GM18526 (cell line): ENCODE measurements around the gene TSNAX.

Experiments
- POLR2A ChIP-seq: IDR thresholded peaks from 3 replicates; pipeline ENCODE4 v1.6.1; 2011; ENCODE audit not compliant: insufficient read length; ENCODE audit errors: extremely low read depth

The TSNAX gene, protein sequence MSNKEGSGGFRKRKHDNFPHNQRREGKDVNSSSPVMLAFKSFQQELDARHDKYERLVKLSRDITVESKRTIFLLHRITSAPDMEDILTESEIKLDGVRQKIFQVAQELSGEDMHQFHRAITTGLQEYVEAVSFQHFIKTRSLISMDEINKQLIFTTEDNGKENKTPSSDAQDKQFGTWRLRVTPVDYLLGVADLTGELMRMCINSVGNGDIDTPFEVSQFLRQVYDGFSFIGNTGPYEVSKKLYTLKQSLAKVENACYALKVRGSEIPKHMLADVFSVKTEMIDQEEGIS

DNA sequence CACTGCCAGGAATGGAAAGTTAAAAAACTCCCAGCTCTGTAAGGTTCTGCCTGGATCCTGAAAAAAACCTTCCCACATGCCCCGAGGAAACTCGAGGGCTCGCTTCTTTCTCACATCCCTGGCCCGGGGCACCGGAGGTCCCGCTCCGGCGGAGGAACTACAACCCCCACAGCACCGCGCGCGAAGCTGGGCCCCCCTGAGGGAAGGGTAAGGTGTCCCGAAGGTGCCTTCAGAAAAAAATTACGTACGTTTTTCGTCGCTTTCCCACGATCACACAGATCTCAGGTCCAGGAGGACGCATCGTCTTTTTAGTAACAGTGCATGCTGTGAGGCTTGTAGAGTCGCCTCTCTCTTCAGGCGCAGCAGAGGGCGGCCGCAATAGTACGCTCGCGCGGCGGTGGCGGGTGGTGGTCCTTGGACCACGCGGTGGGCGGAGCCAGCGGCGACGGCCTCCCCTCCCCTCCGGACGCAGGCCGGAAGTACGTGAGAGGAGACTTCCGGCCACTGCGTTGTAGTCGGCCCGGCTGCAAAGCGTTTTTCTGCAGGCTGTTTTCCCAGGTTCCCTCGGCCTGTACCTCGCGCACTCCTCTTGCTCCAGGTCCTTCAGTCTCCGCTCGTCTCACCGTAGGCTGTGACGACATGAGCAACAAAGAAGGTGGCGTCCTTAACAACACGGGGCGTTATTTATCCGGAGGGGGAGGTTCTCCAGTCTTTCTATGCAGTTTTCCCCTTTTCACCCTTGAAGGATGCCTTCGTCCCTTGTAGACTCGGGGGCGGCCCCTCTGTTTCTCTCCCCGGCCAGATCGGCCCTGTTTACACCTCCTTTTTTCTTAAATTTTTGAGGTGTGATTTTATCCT, at the start of gene TSNAX:
TSS of gene TSNAX (plus strand) at position 498 of the 858 bp plus-strand sequence. CDS start at position 640, 142 bp downstream.
- peak; percentile 94 for TF ChIP-seq POLR2A

GRCh38 chr1:231478811-231479210, 49.7 kb upstream of the TSNAX start:
- no peak for TF ChIP-seq POLR2A

- TF ChIP-seq POLR2A, result no peak
Measured at GRCh38 chr1:231480008-231480407, 48.5 kb upstream of the TSNAX start.

DNA sequence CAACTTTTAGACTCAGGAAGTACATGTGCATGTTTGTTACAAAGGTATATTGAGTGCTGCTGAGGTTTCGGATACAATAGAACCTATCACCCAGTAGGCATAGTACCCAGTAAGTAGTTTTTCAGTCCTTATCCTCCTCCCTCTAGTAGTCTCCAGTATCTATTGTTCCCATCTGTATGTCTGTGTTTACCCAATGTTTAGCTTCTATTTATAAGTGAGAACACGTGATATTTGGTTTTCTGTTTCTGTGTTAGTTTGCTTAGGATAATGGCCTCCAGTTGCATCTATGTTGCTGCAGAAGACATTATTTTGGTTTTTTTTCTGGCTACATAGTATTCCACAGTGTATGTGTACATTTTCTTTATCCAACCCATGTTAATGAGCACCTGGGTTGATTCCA, 47.2 kb upstream of the TSNAX start:
- no peak for TF ChIP-seq POLR2A

DNA sequence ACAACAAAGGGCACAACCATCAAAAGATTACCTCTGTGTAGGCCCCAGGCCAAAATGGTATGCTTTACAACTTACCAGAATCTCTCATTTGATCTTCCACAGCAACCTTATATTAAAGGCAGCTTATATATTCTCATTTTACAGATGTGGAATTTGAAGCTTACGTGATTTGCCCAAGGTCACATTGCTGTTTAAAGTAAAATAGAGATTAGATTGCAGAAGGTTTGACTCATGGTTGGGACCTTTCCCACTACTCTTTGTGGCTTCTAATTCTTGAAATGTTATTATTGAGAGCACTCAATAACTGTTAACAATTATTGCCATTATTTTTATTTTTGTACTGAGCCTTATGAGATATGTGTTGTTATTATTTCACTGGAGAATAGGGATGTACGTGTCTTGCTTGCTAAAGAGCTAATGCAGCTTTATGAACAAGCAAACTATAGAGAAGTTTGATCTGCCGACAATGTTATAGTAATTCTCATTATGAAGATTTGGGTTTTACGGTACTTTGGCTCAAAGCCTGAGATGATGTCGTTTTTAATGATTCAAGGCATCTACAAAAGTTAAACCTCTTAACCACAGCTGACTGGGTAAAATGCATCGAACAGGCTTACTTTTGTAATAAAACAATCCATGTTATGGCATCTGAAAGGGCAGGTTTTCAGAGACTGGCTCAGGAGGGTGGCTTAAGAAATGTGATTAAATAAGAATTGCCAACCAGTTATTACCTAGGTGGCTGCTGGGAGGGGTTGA, 43.3 kb upstream of the TSNAX start:
- no peak for TF ChIP-seq POLR2A

- TF ChIP-seq POLR2A, result no peak
Measured at GRCh38 chr1:231487019-231487418, 41.5 kb upstream of the TSNAX start.

GRCh38 chr1:231487910-231488309, 40.6 kb upstream of the TSNAX start:
- no peak for TF ChIP-seq POLR2A

DNA sequence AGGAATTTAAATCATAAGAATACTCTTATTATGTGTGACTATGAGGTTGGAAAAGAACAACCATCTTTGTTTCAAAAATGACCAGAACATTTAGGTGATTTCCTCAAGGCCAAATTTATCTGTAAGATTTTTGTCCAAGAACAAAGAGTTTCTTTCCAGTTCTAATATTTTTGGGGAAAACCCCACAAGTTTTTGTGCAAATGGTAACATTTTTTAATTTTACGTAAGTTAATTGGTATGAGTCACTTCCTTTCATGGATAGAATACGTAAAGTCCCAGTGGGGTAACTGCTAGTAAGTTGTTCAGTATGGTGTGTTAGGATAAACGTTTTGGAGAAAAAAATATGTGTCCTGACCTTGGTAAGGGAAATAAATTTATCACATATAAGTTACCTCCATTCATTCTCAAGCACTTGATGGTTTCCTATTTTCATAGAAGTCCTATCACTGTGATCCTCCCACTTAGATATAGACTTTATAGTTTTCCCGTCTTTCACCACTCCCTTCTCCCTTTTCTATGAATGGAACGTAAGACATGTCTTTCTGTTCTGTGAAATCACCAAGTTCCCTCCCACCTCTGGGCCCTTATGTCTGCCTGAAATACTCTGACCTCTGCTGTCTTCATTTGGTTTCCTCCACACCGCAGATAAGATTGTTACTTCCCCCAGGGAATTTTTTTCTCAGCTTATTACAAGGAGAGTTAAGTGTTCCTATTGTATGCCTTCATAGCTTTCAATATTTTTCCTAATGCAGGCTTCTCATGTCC, 34.9 kb upstream of the TSNAX start:
- TF ChIP-seq POLR2A, result no peak

DNA sequence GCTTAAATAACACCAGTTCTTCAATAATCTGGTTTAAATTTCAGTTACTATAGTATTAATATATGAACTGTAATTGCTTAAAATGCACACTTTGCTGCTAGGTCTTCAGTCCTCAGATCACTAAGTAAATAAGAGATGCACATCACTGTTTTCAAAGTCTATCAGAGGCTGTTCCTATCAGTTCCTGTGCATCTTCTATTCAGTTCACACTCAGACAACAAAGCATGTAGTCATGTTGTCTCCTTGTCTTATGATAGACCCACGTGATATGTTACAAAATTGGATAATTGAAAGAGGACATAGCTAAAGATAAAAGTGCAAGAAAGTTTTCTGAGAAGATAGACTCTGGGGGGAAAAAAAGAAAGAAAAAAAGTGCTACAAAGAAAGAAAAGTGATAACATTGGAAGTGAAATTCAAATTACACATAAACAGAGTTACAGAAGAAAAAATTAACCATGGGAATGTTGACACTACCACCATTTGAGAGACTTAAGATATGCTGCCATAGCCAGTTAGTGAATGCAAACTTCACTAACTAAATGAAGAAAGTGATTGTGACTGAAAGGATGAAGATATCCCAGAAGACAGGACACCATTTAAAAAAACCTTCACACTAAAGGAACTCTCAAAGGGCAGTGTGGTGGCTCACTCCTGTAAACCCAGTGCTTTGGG, 33.9 kb upstream of the TSNAX start:
- TF ChIP-seq POLR2A, result no peak

DNA sequence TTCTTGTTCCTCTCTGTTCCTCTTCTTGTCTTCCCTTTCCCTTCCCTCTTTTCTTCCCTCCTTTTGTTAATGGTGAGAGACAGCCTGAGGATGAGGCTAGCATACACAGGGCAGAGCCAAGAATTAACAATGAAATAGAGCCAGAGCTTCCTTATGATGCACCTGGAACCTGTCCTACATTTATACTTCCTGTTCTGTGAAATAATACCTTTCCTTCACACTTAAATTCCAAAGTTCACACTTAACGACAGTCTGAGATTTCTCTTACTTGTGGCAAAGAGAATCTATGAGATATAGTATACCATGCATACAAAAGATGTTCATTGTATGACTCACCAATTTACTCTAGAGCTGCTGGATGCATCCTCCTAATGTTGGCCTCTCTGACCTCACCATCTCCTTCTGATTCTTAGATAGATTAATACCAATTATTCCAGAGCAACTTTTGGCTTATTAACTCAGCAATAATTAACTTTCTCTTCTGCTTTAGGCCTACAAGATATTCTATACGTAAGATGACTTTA, 30.8 kb upstream of the TSNAX start:
- TF ChIP-seq POLR2A, result no peak

DNA sequence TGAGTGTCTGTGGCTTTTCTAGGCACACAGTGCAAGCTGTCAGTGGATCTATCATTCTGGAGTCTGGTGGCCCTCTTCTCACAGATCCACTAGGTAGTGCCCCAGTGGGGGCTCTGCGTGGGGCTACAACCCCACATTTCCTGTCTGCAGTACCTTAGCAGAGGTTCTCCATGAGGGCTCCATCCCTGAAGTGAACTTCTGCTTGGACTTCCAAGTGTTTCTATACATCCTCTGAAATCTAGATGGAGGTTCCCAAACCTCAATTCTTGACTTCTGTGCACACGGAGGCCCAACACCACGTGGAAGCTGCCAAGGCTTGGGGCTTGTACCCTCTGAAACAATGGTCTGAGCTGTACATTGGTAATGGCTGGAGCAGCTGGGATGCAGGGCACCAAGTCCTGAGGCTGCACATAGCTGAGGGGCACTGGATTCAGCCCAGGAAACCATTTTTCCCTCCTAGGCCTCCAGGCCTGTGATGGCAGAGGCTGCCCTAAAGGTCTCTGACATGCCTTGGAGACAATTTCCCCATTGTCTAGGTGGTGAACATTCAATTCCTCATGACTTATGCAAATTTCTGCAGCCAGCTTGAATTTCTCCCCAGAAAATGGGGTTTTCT, 29.2 kb upstream of the TSNAX start:
- no peak for TF ChIP-seq POLR2A

DNA sequence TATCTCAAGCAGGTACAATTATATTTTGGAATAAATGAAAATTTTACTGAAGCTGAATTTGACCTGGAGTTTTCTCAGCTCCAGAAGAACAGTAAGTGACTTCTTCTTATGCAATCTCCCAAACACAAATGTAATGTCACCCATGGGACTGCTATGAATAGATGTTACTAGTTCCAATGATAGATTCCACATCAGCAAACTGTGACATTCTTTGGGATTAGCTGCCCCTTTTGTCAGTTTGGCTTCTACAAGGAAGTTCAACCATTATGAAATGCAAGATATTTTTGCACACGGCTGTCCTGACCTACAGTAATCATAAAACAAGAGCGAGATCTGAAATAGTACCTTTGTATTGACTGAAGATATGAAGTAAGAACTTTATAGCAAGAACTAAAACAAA, 27.8 kb upstream of the TSNAX start:
- TF ChIP-seq POLR2A, result no peak

DNA sequence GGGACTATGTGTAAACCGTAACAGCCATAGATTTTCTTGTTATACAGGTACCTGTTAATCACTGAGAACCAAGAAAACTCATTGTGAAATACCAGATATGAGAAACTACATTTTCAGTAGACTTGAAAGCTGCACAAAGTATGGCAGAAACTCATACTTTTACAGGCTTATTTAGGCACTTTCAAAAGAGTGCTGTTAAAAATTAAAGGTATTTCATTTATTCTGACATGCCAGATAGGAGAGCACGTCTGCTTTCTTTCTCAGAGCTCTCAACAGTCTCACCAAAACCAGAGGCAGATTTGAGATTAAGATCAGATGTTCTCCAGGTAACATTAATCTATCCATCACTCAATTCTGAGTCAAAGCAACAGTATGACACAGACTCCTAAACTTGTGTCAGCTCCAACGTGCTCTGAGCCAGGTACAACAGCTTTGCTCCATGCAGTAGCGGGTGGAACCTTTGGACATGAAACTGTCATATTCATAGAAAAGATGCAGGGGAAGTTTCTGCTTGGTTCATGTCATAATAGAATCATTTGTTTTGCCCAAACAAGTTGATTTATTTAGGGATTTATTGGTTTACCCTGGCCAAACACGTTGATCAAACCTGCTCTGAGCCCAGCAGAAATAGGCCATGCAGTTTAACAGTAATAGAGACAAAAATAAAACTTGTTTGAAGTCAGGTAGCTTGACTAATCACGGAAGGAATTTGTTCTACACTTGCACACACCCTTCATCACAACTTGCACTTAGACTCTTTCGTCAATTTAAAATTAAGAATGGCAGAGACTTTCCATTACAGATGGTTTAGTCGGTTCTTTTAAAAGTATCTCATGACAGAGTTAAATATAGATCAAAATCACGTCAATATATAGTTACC, 20.8 kb upstream of the TSNAX start:
- no peak for TF ChIP-seq POLR2A
